Sigmoid colon (tissue), 4 donors: ENCODE data around the gene KRT14.

Experiments
- EP300 ChIP-seq, 4 donors: sonication (generic); formaldehyde crosslinking; IDR thresholded peaks; one replicate each; pipeline ENCODE4 v1.6.1; 2017; ENCODE audit warnings: antibody characterized with exemption in 4 of 4
- POLR2AphosphoS5 ChIP-seq, 4 donors: sonication (generic); formaldehyde crosslinking; IDR thresholded peaks; one replicate each; pipeline ENCODE4 v1.6.1; 2017; ENCODE audit warnings: antibody characterized with exemption in 4 of 4
- TF ChIP-seq, protein P1 (sequence below), 4 experiments: fragments of 450-650 bp in 3 of 4; fragments of 200-600 bp in 1 of 4; IDR thresholded peaks; one replicate each; pipeline ENCODE4 v1.5.1; 2016 to 2019; ENCODE audit warnings: antibody characterized with exemption in 4 of 4, mild to moderate bottlenecking in 3 of 4, moderate library complexity in 2 of 4

DNA sequence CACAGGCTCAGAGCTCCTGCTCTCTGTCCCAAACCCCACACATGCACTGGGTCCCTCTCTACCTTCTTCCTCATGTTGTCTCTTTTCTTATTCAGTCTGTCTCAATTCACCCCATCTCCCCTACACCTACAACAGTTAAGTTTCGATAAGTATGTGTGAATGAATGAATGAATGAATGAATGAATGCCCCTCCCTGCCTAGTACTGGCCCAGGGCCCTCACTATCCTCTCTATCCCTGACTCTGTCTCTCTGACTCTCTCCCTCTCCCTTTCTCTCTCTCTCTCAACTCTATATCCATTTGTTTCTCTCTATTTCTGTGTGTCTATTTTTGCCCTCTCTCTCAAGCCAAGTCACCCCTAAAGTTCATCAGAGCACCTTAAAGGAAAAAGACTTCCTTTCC lies 8.2 kb downstream of the KRT14 start:
- TF ChIP-seq, protein P1, sequence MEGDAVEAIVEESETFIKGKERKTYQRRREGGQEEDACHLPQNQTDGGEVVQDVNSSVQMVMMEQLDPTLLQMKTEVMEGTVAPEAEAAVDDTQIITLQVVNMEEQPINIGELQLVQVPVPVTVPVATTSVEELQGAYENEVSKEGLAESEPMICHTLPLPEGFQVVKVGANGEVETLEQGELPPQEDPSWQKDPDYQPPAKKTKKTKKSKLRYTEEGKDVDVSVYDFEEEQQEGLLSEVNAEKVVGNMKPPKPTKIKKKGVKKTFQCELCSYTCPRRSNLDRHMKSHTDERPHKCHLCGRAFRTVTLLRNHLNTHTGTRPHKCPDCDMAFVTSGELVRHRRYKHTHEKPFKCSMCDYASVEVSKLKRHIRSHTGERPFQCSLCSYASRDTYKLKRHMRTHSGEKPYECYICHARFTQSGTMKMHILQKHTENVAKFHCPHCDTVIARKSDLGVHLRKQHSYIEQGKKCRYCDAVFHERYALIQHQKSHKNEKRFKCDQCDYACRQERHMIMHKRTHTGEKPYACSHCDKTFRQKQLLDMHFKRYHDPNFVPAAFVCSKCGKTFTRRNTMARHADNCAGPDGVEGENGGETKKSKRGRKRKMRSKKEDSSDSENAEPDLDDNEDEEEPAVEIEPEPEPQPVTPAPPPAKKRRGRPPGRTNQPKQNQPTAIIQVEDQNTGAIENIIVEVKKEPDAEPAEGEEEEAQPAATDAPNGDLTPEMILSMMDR (IDR thresholded peaks at IDR 0.05): no peak
- TF ChIP-seq EP300 (IDR thresholded peaks at IDR 0.05) (no peak), POLR2AphosphoS5 (IDR thresholded peaks at IDR 0.05) (no peak)
